Cerebellar cortex (tissue), 1 donor: Measurements from ENCODE around the gene EED.
"Not testable (repeated sequence)": the region's sequence is repeated elsewhere in the genome, so short reads cannot be mapped to it uniquely, and the experiment has no call there.

Source experiments
- DNase-seq: peaks from one replicate; pipeline ENCODE4 v3.0.0-alpha.2; 2015; ENCODE audit warnings: low spot score

The EED gene

GRCh38 chr11:86219311-86220193, 25.0 kb upstream of the EED start:
- no peak for DNase-seq

DNA sequence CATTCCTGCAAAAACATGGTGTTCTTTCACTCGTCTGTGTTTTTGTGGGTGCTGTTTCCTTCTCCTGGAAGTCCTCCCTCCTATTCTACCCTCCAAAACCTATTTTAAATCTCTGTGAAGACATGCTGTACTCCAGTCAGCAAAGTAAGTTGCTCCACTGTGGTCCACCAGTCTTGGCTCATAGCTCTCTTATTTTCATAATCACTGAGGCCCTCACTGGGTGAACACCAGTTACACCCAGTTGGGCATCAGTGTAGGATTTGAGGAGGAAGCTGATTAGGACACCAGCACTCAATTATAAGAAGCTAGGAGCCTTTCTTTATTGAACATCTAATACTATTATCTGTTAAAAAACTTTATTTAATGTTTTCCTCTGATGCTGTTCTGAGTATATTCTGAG, 23.9 kb upstream of the EED start:
- DNase-seq: no peak

DNA sequence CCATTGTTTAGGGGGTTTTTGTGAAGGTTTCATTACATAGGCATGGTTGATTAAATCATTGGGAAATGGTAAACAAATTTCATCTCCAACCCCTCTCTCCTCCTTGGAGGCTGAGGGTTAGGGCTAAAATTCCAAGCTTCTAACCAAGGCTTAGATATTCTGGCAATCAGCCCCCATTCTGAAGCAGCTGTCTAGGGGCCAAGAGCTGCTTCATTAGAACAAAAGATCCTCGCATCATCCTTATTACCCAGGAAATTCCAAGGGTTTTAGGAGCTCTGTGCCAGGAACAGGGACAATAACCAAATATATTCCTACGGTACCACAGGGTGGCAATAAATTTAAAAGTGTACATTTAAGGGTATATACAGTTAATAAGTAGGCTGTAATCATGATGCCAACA, 22.5 kb upstream of the EED start:
- no peak for DNase-seq

- DNase-seq: not testable (repeated sequence)
Measured at GRCh38 chr11:86224575-86224974, 20.0 kb upstream of the EED start.

DNA sequence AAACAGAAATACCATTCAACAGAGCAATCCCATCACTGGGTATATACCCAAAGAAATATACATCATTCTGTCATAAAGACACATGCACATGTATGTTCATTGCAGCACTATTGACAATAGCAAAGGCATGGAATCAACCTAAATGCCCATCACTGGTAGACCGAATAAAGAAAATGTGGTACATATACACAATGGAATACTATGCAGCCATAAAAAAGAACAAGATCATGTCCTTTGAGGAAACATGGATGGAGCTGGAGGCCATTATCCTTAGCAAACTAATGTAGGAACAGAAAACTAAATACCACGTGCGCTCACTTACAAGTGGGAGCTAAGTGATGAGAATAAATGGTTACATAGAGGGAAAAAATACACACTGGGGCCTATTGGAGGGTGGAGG, 19.2 kb upstream of the EED start:
- DNase-seq: not testable (repeated sequence)

- DNase-seq: no peak
Measured at GRCh38 chr11:86228269-86229038, 16.1 kb upstream of the EED start.

GRCh38 chr11:86229039-86229330, 15.6 kb upstream of the EED start:
- not testable (repeated sequence) for DNase-seq

GRCh38 chr11:86230179-86230804, 14.3 kb upstream of the EED start:
- no peak for DNase-seq

GRCh38 chr11:86230921-86231434, 13.6 kb upstream of the EED start:
- DNase-seq: no peak

DNA sequence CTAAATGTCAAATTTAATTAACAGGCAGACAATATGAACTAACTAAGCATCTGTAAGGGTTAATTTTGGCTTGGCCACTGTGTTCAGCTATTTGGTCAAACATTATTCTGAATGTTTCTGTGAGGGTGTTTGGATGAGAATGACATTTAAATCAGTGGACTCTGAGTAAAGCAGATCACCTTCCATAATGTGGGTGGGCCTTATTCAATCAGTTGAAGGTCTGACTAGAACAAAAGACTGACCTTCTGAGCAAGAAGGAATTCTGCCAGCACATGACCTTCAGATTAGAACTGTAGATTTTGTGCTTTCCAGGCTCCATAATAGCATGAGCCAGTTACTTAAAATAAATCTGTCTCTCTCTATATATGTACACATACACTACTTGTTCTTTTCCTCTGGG, 12.0 kb upstream of the EED start:
- no peak for DNase-seq

GRCh38 chr11:86234831-86235461, 9.6 kb upstream of the EED start:
- no peak for DNase-seq

DNA sequence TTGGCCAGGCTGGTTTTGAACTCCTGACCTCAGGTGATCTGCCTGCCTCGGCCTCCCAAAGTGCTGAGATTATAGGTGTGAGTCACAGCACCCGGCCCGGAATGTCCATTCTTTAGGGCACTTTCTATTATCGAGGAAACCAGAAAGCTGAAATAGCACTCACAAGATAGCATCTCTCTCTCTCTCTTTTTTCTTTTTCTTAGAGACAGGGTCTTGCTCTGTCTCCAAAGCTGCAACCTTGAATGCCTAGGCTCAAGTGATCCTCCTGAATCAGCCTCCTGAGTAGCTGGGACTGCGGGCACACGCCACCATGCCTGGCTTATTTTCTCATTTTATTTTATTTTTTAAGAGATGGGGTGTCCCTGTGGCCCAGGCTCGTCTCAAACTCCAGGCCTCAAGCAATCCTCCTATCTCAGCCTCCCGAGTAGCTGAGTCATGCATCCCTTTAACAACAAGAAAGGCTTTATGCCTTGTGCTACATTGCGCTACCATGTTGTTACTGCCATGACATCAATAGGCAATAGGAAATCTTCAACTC, 7.2 kb upstream of the EED start:
- no peak for DNase-seq

DNA sequence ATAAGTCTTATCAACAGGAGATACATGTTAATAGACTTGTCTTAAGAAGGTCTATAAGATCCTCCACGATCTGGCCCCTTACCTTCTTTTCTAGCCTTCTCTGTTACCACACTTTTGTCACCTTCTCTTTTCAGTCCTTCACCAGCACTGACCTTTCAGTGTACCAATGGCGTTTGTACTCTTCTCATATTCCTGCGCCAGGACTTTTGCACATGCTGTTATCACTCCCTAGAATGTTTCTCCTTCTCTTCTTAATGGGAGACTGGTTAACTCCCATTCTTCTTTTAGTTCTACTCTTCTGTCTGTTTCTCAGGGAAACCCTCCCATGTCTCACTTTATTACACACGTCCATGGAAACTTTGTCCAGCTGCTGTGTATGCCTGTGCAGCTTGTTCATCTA, 4.4 kb upstream of the EED start:
- no peak for DNase-seq

- no peak for DNase-seq
Measured at GRCh38 chr11:86241956-86242535, 2.5 kb upstream of the EED start.

- no peak for DNase-seq
Measured at GRCh38 chr11:86243396-86243795, 1.2 kb upstream of the EED start.

- DNase-seq: peak; percentile 91
Measured at GRCh38 chr11:86244063-86244521, 461 bp upstream of the EED start.

DNA sequence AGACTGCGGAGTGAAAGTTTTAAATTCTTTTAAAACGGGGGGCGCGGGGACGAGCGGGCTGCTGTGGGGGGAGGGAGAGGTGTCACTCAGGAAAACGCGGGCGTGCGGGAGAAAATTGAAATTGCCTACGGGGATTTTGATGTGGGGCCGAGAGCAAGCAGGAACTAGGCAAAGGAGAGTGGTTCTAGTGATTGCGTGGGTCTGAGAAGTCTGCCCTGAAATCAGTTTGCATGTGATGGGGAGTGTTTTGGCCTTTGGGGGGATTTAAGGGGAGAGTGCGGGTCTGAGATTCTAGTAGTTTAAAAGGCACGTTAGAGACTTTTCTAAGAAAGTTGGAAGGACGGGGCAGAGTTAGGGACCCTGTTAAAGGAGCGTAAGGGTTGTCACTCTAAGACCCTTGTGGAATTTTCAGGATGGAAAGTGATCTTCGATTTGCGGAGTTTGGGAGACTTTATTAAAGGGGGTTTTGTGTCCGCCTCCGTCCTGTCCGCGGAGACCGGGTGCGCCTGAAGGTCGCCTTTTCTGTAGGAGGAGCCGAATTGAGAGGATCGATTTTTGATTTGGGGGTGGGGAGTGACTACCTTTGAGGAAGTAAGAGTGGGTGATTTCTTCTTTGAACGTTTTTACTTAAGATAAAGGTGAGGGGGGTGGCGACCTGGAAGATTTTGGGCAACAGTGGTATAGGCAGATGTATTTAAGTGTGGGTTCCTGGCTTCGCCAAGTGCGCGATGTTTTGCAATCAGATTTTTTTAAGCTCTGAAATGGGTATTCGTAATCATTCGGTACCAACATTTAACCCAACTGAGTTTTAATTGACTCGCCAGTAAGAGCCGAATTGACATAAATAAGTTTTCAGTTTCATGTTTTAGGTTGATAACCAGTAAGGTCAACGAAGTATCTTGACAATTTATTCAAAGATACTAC, 1.1 kb downstream of the EED start:
- peak; percentile 14 for DNase-seq

DNA sequence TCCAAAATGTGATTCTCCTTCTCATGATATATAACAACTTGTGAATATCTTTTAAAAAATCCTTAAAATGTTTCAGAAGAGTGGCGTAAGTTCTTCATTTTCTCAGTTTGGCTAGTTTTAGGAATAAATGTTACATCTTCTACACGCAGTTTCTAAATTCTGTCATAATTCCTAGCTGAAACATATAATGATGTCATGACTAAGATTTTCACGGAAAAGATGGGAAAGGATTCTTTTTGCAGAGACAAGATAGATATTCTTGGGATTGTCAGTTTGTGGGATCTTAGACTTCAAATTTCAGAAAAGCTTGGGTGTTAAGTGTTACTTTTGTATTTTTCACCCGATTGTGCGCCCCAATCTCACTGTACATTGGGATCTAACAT, 1.7 kb downstream of the EED start:
- DNase-seq: no peak

DNA sequence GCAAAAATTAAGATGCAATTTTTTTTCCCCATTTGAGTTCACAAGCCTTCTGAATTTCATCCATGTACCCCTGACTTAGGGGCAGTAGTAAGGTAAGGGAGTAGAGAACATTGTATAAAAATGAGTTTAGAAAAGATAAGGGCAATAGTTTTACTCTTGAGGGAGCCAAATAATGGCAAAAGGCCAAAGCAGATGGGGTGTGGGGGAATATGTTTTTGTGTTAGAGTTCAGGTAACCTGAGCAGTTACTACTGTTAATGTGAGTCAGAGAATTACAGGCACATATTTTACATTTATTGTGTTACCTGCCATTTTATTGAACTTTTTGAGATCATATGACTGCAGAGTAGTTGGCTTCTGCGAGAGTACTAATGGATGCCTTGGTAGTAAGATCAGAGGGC, 3.1 kb downstream of the EED start:
- no peak for DNase-seq

DNA sequence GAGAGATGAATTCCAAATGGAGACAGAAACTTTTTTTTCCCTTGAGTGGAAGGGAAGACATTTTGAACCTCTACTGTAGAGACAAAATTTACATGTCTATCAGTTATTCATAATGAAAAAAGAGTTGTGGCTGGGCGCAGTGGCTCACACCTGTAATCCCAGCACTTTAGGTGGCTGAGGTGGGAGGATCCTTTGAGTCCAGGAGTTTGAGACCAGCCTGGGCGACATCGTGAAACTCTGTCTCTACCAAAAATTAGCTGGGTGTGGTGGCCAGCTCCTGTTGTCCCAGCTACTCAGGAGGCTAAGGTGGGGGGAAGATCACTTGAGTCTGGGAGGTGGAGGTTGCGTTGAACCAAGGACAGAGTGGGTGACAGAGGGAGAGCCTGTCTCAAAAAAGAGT, 4.1 kb downstream of the EED start:
- no peak for DNase-seq
